ENCODE measurements around the gene MOB3B.
"Not testable (repeated sequence)": the region's sequence is repeated elsewhere in the genome, so short reads cannot be mapped to it uniquely, and the experiment has no call there.

The MOB3B gene

GRCh38 chr9:27473111-27473529 lies 56.5 kb downstream of the MOB3B start:
- no peak for DNase-seq

GRCh38 chr9:27472195-27472594 lies 57.4 kb downstream of the MOB3B start:
- DNase-seq: no peak

DNA sequence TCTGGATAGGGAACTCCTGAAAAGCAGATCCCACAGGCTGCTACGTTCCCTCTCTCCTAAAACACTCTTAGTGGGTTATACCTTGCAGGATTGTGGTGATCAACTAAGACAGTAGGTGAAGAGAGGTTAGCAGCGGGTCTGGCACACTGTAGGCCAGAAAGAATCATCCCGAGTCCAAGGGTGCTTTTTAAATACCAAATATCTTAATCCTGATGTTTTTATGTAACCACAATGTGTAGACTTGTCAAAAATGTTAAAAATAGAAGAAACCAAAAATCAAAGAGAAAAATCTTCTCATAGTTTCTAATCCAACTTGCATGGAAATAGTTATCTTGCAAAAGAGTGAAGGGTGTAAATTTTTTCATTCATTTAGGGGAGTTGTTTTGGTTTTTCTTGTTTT lies 57.8 kb downstream of the MOB3B start:
- no peak for DNase-seq

DNA sequence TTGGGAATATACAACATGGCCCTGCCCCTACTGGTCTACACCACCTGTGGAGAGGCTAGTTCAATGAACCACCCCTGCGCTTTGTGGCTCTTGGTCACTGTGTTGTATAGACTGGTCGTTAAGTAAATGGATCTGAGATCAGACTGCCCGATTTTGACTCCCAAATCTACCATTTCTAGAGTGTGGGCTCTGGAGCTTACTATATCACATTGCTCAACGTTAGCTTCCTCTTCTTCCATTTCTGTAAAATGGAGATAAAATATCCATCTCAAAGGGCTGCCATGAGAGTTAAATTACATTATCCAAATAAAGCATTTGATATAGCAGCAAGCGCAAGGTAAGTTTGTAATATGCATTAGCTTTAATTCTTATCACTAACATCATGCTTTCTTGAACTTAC lies 58.2 kb downstream of the MOB3B start:
- DNase-seq: no peak

- DNase-seq: no peak
These were observed 59.2 kb downstream of the MOB3B start for GRCh38 chr9:27470291-27470856.

GRCh38 chr9:27469550-27469949 lies 60.1 kb downstream of the MOB3B start:
- no peak for DNase-seq

- DNase-seq: no peak
These were observed 61.0 kb downstream of the MOB3B start for GRCh38 chr9:27468462-27469110.

GRCh38 chr9:27468000-27468399 lies 61.6 kb downstream of the MOB3B start:
- DNase-seq: no peak

GRCh38 chr9:27467486-27467885 lies 62.1 kb downstream of the MOB3B start:
- no peak for DNase-seq

DNA sequence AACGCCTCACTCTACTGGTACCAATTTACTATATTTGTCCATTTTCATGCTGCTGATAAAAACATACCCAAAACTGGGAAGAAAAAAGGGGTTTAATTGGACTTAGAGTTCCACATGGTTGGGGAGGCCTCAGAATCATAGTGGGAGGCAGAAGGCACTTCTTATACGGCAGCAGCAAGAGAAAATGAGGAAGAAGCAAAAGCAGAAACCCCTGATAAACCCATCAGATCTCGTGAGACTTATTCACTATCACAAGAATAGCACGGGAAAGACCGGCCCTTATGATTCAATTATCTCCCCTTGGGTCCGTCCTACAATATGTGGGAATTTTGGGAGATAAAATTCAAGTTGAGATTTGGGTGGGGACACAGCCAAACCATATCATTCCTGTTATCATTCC lies 63.1 kb downstream of the MOB3B start:
- DNase-seq: not testable (repeated sequence)

DNA sequence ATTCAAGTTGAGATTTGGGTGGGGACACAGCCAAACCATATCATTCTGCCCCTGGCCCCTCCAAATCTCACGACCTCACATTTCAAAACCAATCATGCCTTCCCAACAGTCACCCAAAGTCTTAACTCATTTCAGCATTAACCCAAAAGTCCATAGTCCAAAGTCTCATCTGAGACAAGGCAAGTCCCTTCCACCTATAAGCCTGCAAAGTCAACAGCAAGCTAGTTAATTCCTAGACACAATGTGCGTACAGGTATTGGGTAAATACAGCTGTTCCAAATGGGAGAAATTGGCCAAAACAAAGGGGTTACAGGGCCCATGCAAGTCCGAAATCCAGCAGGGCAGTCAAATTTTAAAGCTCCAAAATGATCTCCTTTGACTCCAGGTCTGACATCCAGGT lies 64.7 kb downstream of the MOB3B start:
- DNase-seq: not testable (repeated sequence)

GRCh38 chr9:27462846-27463245 lies 66.8 kb downstream of the MOB3B start:
- no peak for DNase-seq

DNA sequence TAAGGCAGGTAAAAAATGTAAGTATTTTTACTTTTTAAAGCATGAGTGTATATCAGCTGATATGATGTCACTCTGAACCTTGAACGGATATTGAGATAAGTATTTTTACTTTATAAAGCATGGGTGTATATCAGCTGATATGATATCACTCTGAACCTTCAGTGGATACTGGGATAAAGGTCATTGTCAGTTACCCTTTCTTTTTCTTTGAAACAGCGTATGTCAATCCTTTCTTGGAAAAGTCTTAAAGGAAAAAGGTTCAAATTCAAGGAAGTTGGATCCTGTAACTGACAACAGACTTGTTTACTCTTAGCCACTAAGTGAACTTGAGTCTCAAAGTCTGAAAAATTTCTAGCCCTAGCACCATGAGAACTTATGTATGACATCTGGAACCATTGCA lies 67.2 kb downstream of the MOB3B start:
- no peak for DNase-seq

GRCh38 chr9:27460226-27461023 lies 69.2 kb downstream of the MOB3B start:
- no peak for DNase-seq

GRCh38 chr9:27457445-27457844 lies 72.2 kb downstream of the MOB3B start:
- no peak for DNase-seq

GRCh38 chr9:27453860-27454553 lies 75.6 kb downstream of the MOB3B start:
- no peak for DNase-seq

- no peak for DNase-seq
These were observed 78.3 kb downstream of the MOB3B start for GRCh38 chr9:27451207-27451797.

DNA sequence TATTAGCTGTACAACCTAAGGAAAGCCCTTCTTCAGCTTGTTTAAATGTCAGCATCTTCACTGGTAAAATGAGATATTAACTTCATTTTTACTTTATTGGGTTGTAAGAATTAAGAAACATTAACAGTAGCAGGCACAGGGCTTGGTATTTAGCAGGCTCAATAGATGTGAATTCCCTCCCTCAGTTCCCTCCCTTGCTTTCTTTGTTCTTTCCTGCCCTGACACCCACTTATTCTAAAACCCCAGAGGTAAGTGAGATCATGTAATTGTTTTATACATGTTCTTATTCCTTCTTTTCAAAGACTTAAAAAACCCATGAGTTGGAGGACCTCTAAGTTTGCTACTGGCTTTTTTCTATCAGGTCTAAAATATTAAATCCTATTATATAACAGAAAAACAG lies 78.9 kb downstream of the MOB3B start:
- no peak for DNase-seq

DNA sequence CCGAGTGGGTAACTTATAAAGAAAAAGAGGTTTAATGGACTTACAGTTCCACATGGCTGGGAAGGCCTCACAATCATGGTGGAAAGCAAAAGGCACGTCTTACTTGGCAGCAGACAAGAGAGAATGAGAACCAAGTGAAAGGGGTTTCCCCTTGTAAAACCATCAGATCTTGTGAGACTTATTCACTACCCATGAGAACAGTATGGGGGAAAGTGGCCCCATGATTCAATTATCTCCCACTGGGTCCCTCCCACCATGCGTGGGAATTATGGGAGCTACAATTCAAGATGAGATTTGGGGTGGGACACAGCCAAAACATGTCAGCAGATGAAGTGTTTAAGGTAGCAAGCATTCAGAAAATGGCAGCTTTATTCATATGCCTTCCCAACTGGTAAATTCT lies 81.3 kb downstream of the MOB3B start:
- not testable (repeated sequence) for DNase-seq

- no peak for DNase-seq
These were observed 82.5 kb downstream of the MOB3B start for GRCh38 chr9:27447031-27447683.

DNA sequence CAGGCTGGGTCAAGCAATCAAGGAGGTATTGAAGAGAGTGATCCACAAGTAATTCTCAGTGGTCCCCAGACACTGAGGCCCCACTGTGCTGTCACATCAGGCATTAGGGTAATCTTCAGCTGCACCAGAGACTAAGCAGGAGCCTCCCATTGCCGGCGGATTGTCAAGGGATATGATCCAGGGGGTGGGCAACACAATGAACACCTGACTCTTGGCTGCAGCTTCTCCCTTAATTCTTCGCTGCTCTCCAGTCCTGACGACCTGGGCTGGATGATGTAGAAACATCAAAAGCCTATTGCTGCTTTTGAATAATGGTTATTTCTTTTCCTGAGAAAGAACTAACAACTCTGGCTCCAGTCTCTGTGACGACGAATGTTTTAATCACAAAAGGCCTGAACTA lies 83.9 kb downstream of the MOB3B start:
- DNase-seq: no peak

DNA sequence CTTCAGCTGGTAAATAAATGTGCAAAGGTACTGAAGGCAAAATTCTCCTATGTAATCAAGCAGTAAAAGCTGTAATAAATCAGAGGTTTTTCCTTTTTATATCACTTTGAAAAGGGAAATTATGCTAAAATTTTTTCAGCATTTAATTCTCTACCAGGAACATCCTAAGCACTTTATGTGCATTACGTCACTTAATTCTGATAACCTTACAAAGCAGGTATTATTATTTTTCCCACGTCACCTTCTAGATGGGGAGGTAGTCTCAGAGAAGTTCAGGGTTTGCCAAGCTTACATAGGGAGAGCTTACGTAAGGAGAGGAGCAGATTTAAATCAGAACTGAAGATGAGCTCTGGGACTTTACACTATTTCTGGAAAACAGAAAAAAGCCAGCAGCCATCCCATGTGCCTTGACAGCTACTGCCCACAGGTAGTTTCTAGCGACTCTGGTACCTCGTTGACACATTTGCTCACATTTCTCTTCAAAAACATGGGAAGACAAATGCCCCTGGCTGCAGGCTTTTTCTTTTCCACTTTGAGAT lies 84.5 kb downstream of the MOB3B start:
- DNase-seq: no peak

Data from NCI-H2029 treated with DMSO at 0.1 percent for 48 hours (cell line).